ENCODE measurements around the gene SLC25A3.

DNA sequence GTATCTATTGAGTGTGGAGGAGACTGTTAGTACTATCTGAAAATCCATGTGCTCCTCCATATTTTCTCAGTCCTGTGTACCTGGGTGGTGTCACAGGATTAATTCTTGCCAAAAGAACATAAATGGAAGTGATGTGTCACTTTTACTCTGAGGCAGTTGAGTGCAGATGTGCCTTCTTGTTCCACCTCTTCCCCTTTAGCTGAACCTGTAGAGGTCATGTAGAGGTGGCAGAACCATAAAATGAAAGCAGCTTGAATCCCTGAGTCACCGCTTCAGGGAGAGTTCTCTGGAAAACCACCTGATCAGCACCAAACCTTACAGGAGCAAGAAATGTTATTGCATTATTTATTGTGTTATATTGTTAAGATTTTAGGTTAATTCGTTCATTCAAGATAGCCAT lies 14.7 kb upstream of the SLC25A3 start:
- TF ChIP-seq, protein P1, sequence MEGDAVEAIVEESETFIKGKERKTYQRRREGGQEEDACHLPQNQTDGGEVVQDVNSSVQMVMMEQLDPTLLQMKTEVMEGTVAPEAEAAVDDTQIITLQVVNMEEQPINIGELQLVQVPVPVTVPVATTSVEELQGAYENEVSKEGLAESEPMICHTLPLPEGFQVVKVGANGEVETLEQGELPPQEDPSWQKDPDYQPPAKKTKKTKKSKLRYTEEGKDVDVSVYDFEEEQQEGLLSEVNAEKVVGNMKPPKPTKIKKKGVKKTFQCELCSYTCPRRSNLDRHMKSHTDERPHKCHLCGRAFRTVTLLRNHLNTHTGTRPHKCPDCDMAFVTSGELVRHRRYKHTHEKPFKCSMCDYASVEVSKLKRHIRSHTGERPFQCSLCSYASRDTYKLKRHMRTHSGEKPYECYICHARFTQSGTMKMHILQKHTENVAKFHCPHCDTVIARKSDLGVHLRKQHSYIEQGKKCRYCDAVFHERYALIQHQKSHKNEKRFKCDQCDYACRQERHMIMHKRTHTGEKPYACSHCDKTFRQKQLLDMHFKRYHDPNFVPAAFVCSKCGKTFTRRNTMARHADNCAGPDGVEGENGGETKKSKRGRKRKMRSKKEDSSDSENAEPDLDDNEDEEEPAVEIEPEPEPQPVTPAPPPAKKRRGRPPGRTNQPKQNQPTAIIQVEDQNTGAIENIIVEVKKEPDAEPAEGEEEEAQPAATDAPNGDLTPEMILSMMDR (IDR thresholded peaks at IDR 0.05) = no peak
- TF ChIP-seq EZH2 (IDR thresholded peaks at IDR 0.05; ENCODE audit: borderline replicate concordance, insufficient read depth, low read depth, low read length, poor library complexity, severe bottlenecking) = no peak
